ENCODE results near the gene C9orf50. TPM values are rescaled to one million over a fixed set of nuclear protein-coding genes. Genes with fewer than 3 reads are reported as not detected.

Gene C9orf50
- total and polyA plus RNA-seq, 2 experiments from 2014 or later: not detected

GRCh38 chr9:129637673-129638439 is 17.0 kb upstream of the C9orf50 start:
- Histone ChIP-seq H3K4me2 (no peak overlapping the region), H4K20me1 (replicated peaks; ENCODE audit: insufficient read depth) (peaks cover 29% of the 10 kb centered on the region), H3K27ac (ENCODE audit: low read depth) (no peak overlapping the region), H3F3A (replicated peaks; ENCODE audit: low read depth) (no peaks in the 10 kb centered on the region; the same call in 1 of the 2 replicates), H3K27me3 (ENCODE audit: insufficient read depth) (no peaks in the 10 kb centered on the region), H3K36me3 (ENCODE audit: insufficient read depth) (no peaks in the 10 kb centered on the region; the same call in 1 of the 2 replicates), H2AFZ (no peak overlapping the region), H3K79me2 (replicated peaks; ENCODE audit: insufficient read depth) (peaks cover 21% of the 10 kb centered on the region), H3K4me3 (no peak overlapping the region), H3K9me2 (ENCODE audit: insufficient read depth) (no peaks in the 10 kb centered on the region), H3K4me1 (ENCODE audit: insufficient read depth) (no peaks in the 10 kb centered on the region)
- peaks cover 40% of the 10 kb centered on the region for H3K36me3 Mint-ChIP-seq (ENCODE audit: low read depth)
- ATAC-seq (no peak), DNase-seq (ENCODE audit: low spot score) (no peak)
- no peaks in the 10 kb centered on the region for H3K9me3 Mint-ChIP-seq
- peaks cover 9% of the 10 kb centered on the region for H3K4me1 Mint-ChIP-seq
- no peak for TF ChIP-seq ZNF114 (CRISPR knock-in tag; IDR thresholded peaks at IDR 0.05)
- no peak for TF ChIP-seq EZH2 (IDR thresholded peaks at IDR 0.05; ENCODE audit: low read depth, unreplicated experiment)
- TF ChIP-seq EZH2phosphoT487 (IDR thresholded peaks at IDR 0.05; ENCODE audit: unreplicated experiment): no peak
- no peak for TF ChIP-seq STAT1 (IDR thresholded peaks at IDR 0.05; ENCODE audit: unreplicated experiment)
- TF ChIP-seq CREB1 (CRISPR knock-in tag; IDR thresholded peaks at IDR 0.05; ENCODE audit: low read depth): no peak
- no peak for TF ChIP-seq JUNB (IDR thresholded peaks at IDR 0.05; ENCODE audit: unreplicated experiment)
- TF ChIP-seq ETS1 (IDR thresholded peaks at IDR 0.05): no peak
- TF ChIP-seq, protein P1, sequence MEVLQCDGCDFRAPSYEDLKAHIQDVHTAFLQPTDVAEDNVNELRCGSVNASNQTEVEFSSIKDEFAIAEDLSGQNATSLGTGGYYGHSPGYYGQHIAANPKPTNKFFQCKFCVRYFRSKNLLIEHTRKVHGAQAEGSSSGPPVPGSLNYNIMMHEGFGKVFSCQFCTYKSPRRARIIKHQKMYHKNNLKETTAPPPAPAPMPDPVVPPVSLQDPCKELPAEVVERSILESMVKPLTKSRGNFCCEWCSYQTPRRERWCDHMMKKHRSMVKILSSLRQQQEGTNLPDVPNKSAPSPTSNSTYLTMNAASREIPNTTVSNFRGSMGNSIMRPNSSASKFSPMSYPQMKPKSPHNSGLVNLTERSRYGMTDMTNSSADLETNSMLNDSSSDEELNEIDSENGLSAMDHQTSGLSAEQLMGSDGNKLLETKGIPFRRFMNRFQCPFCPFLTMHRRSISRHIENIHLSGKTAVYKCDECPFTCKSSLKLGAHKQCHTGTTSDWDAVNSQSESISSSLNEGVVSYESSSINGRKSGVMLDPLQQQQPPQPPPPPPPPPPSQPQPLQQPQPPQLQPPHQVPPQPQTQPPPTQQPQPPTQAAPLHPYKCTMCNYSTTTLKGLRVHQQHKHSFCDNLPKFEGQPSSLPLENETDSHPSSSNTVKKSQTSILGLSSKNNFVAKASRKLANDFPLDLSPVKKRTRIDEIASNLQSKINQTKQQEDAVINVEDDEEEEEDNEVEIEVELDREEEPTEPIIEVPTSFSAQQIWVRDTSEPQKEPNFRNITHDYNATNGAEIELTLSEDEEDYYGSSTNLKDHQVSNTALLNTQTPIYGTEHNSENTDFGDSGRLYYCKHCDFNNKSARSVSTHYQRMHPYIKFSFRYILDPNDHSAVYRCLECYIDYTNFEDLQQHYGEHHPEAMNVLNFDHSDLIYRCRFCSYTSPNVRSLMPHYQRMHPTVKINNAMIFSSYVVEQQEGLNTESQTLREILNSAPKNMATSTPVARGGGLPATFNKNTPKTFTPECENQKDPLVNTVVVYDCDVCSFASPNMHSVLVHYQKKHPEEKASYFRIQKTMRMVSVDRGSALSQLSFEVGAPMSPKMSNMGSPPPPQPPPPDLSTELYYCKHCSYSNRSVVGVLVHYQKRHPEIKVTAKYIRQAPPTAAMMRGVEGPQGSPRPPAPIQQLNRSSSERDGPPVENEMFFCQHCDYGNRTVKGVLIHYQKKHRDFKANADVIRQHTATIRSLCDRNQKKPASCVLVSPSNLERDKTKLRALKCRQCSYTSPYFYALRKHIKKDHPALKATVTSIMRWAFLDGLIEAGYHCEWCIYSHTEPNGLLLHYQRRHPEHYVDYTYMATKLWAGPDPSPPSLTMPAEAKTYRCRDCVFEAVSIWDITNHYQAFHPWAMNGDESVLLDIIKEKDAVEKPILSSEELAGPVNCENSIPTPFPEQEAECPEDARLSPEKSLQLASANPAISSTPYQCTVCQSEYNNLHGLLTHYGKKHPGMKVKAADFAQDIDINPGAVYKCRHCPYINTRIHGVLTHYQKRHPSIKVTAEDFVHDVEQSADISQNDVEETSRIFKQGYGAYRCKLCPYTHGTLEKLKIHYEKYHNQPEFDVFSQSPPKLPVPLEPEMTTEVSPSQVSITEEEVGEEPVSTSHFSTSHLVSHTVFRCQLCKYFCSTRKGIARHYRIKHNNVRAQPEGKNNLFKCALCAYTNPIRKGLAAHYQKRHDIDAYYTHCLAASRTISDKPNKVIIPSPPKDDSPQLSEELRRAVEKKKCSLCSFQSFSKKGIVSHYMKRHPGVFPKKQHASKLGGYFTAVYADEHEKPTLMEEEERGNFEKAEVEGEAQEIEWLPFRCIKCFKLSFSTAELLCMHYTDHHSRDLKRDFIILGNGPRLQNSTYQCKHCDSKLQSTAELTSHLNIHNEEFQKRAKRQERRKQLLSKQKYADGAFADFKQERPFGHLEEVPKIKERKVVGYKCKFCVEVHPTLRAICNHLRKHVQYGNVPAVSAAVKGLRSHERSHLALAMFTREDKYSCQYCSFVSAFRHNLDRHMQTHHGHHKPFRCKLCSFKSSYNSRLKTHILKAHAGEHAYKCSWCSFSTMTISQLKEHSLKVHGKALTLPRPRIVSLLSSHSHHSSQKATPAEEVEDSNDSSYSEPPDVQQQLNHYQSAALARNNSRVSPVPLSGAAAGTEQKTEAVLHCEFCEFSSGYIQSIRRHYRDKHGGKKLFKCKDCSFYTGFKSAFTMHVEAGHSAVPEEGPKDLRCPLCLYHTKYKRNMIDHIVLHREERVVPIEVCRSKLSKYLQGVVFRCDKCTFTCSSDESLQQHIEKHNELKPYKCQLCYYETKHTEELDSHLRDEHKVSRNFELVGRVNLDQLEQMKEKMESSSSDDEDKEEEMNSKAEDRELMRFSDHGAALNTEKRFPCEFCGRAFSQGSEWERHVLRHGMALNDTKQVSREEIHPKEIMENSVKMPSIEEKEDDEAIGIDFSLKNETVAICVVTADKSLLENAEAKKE (CRISPR knock-in tag; IDR thresholded peaks at IDR 0.05): no peak
- TF ChIP-seq, protein P2, sequence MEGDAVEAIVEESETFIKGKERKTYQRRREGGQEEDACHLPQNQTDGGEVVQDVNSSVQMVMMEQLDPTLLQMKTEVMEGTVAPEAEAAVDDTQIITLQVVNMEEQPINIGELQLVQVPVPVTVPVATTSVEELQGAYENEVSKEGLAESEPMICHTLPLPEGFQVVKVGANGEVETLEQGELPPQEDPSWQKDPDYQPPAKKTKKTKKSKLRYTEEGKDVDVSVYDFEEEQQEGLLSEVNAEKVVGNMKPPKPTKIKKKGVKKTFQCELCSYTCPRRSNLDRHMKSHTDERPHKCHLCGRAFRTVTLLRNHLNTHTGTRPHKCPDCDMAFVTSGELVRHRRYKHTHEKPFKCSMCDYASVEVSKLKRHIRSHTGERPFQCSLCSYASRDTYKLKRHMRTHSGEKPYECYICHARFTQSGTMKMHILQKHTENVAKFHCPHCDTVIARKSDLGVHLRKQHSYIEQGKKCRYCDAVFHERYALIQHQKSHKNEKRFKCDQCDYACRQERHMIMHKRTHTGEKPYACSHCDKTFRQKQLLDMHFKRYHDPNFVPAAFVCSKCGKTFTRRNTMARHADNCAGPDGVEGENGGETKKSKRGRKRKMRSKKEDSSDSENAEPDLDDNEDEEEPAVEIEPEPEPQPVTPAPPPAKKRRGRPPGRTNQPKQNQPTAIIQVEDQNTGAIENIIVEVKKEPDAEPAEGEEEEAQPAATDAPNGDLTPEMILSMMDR (conservative IDR thresholded peaks at IDR 0.05; ENCODE audit: low read depth in 2 of 2): no peak
- no peak for TF ChIP-seq REST (IDR thresholded peaks at IDR 0.05; ENCODE audit: unreplicated experiment)
- H3K4me3 Mint-ChIP-seq: no peak overlapping the region; the same call in 2 of the 3 replicates
- H3K27me3 Mint-ChIP-seq (ENCODE audit: insufficient read depth, low read depth, poor library complexity): peaks cover 17% of the 10 kb centered on the region
- no peak overlapping the region for H3K27ac Mint-ChIP-seq

Data from GM23338 (cell line).